Right ventricle myocardium superior (tissue), 1 donor: ENCODE data around the gene SEPTIN8. TPM values are rescaled to one million over a fixed set of nuclear protein-coding genes. Genes with fewer than 3 reads are reported as not detected.

Experiments used
- ATAC-seq: fragments of 200-7000 bp; cut with Tn5 transposase; one replicate; pipeline ENCODE4 v1.9.1; 2020; ENCODE audit warnings: mild to moderate bottlenecking; ENCODE audit not compliant: poor library complexity
- DNase-seq: peaks from one replicate; pipeline ENCODE4 v3.0.0-alpha.2; 2020
- intact Hi-C: fragments of 100-400 bp; cut with DNase I; formaldehyde crosslinking; loops from one replicate; pipeline ENCODE4 v1.11.2; 2022
- long read RNA-seq: library from polyadenylated mRNA; unstranded; transcript quantifications from one replicate; pipeline ENCODE4 v2.0.0, GENCODE V29; 2021
- total RNA-seq: library from RNA; stranded (reverse); fragmentation: NEBNext Ultra II Directional; extraction: Animal tissue kit (Norgen Biotek cat#: 25700); gene quantifications from one replicate; pipeline ENCODE4 v1.2.1, GENCODE V29; 2021
- donor health status: DM: no; HTN: yes; CAD: no; lungs with severe emphysema.

Gene SEPTIN8, protein sequence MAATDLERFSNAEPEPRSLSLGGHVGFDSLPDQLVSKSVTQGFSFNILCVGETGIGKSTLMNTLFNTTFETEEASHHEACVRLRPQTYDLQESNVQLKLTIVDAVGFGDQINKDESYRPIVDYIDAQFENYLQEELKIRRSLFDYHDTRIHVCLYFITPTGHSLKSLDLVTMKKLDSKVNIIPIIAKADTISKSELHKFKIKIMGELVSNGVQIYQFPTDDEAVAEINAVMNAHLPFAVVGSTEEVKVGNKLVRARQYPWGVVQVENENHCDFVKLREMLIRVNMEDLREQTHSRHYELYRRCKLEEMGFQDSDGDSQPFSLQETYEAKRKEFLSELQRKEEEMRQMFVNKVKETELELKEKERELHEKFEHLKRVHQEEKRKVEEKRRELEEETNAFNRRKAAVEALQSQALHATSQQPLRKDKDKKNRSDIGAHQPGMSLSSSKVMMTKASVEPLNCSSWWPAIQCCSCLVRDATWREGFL
- total RNA-seq: 26.3 TPM
- long read RNA-seq, full-length matches to known transcripts: 32 of 62 reads
- long read RNA-seq, partial matches to known transcripts: 6 of 62 reads
- long read RNA-seq, other reads (novel, unspliced or antisense): 24 of 62 reads

DNA sequence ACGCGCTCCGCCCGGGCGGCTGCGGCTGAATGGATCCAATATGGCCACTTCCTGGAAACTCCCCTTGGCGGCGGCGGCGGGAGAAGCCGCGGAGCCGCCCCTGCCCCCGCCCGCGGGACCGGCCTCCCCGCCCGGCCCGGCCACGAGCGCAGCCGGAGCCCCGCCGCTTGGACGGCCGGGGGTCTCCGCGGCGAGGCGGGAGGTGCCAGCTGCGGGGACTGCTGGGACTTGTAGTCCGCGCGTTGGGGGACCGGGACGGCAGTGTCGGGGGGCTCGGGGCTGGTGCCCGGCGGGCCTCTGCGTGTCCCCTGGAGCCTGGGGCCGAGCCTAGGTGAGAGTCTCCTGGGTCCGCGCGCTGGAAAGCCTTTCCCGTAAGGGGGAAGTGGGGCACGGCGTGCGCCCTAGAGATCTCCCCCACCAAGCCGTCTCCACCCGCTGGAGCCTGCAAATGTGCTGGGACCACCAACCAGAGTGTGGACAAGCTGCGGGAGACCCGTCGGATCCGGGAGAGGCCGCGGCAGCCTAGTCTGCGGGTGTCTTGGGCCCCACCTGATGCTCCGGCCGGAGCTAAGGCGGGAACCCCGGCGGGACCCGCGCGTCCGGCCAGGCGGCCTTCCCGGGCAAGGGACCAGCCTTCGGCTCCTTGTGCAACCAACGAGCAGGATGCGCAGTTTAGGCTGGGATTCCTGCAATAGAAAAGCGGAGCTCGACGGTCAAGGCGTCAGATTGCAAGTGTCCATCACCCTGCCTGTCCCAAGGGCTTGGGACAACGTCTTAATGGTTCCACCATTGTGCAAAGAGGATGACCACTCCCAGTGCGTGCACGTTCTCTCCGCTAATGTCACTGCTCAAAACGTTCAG, at the start of gene SEPTIN8:
TSS of gene SEPTIN8 (minus strand) at position 31 of the 861 bp plus-strand sequence. CDS start 102 bp downstream, outside the sequence.
- intact Hi-C loops: no loop called here
- DNase-seq (peak; percentile 73), ATAC-seq (peak; percentile 68)

DNA sequence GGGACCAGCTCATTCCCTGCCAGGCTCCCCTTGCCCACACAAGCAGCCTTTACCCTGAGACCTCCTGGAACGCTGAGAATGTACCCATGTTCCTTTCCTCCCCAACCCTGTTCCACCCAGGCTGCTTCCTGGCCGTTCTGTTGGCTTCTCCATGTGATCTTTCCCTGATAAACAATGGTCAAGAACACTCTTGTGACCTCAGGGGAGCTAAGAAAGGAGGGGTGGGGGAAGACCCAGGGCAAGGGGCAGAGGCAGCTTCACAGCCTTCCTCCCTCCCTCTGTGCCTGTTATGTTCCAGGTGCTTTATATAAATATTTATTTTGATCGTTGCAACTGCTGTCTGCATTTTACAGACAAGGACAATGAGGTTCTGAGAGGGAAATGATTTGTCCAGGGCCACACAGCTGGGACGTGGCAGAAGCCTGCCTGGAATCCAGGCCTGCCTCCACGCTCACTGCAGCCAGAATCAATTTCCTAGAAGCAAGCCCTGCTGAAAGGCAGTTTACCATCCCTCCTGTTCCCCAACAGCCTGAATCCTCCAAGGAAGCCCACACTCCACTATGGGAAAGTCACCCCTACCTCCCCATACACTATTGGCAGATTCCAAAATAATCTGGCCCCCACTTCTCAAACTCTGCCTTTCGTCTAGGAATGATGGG, 49.5 kb upstream of the SEPTIN8 start:
- ATAC-seq: no peak
- intact Hi-C loops: loop anchor here (10.0 kb wide), 1 partner anchor 322 kb away; no protein-coding TSS in a partner anchor
- no peak for DNase-seq

DNA sequence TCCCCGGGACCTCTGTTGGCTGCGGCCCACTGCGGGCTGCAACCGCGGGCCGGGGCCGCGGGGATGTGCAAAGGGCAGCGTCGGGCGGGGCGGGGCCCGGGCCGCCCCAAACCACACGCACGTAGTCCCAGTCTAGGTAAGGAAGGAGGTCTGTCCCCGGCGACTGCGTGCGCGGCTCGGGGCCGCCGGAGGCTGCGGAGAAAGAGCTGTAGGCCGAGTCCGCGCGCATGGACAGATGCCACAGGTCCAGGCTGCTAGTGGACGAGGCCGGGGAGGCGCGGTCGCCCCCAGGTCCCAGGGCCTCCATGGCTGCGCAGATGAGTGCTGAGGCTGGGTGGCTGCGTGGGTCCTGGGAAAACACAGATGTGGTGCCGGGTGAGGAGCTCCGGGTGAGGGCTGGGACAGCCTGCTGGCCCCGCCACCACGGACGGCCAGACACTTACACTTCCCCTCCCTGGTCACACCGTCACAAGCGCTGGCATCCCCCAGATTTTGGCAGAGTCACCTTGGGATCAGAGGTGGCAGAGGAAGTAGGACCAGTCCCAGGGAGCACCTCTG, 48.9 kb upstream of the SEPTIN8 start:
- ATAC-seq (no peak), DNase-seq (no peak)
- intact Hi-C loops: loop anchor here (10.0 kb wide), 1 partner anchor 321 kb away; no protein-coding TSS in a partner anchor

DNA sequence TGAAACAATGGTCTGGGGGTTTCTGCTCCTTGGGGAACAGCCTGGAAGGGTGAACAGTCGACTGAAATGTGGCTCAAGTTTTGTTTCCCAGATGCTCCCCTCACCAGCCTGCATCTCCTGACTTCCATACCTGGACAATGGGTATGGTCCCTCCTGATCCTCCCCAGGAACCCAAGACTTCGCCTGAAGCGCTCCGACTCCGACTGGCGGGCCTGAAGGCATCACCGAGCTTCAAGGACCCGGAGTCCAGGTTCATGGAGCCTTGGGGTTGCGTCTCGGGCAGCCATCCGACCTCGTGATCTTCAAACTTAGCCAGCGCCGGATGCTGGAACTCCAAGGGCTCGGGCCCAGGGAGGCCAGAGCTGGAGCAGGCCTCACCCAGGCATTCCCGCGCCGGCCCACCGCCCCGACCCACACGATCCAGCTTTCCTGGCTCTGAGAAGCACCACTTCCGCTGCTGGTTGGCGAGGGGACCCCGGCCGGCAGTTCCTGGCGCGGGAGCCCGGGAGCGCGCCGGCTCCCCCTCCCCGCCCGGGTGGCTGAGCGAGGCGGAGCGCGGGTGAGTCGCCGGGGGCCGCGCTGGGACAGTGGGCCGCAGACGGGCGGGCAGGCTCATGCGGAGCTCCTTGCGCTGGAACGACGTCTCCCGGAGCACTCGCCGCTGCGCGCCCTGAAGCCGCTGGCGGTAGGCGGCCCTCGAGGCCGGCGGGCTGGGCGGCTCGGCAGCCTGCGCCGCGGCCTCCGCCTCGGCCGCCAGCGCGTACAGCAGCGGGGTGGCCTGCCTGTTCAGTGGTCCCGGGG, 48.2 kb upstream of the SEPTIN8 start:
- ATAC-seq (no peak), DNase-seq (no peak)
- intact Hi-C loops: loop anchor here (10.0 kb wide), 1 partner anchor 320 kb away; no protein-coding TSS in a partner anchor

DNA sequence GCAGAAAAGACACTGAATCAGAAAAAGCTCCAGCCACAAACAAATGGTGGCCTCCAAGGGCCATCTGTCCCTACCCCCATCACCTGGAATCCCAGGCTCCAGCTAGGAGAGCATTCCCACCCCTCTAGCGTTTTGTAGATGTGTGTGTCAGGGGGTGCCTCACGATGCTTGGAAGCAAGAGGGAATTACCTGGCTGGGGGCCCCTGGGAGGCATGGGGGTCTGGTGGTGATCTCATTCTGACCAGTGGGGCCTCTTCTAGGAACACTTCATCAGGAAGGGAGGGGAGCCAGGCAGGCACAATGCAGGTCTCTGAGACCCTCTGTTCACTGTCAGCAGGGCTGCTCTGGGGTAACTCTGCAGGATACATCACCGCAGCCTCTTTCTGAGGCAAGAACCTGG, 47.4 kb upstream of the SEPTIN8 start:
- ATAC-seq (no peak), DNase-seq (no peak)
- intact Hi-C loops: loop anchor here (10.0 kb wide), 1 partner anchor 320 kb away; no protein-coding TSS in a partner anchor

DNA sequence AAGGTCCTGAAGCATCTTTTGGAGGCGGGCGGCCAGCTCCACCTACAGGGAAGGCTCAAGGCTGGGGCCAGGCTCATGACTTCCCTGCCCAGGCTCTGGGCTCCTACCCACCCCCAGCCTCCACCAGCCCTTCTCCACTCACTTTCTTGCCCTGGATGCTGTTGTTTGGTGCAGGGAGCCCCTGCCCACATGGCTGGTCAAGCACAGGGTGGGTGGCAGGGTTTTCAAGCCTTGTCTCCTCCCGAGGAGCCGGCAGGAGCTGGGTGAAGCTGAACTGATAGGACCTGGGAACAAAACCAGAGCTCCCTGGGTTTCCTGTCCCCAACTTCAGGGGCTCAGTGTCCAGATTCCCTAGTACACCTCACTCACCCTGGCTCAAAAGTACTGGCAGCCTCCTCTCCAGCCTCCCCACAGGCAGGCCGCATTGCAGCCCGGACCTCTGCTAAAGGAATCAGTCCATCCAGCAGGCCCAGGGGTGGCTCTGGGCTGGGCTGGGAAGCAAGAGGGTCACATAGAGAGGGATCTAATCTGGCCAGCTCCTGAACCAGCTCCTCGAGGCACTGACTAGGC, 46.5 kb upstream of the SEPTIN8 start:
- DNase-seq: no peak
- intact Hi-C loops: loop anchor here (10.0 kb wide), 1 partner anchor 319 kb away; no protein-coding TSS in a partner anchor
- ATAC-seq: no peak

DNA sequence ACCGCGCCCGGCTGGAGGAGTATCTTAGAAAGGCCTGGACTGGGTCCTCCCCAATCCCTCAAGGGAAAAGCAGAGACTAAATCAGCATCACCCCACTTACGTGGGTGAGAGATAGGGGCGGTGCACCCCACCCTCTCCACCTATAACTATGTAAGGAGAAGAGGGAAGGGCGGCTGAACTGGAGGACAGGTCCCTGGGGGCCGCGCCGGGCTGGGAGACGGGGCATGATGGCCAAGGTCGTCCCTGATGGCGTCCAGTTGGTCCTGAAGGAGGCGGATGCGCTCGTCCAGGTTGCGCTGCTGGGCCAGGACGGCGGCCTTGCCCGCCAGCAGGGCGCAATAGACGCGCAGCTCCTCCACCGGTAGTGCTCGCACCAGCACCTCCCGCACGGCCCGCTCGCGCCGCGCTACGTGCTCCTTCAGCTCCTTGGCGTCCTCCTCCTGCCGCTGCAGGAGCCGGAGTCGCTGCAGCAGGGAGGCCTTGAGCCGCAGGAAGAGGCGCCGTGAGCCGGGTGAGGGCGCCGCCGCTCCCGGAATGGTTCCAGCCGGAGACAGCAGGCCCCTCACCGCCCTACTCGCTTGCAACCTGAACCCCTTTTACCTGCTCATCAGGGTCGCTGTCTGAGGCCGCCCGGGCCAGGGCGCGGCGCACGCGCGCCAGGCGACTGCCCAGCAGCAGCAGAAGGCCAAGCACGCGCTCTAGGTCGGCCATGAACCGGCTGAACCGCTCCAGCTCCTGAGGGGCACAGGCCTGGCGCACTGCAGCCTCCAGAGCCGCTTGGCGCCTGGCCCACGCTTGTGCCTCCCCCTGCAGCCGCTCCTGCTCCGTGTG, 45.8 kb upstream of the SEPTIN8 start:
- intact Hi-C loops: loop anchor here (10.0 kb wide), 1 partner anchor 318 kb away; no protein-coding TSS in a partner anchor
- no peak for DNase-seq
- peak; percentile 13 for ATAC-seq

DNA sequence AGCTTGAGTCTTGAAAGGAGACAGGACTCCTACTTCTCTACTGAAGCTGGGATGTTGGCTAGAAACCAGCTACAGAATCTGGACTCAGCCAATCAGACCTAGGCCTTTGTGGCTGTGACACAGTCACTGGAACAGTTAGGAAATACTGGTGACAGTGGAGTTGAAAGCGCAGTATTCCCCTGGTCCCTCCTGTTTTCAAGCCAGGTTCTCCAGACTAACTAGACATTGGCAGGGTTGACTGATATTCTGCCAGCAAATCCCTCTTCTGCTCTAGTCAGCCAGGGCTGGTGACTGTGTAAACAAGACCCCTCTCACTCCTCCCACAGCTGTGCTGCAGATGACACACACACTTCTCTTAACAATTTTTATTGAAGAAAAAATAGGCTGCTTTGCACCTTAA, 44.8 kb upstream of the SEPTIN8 start:
- ATAC-seq: peak; percentile 32
- no peak for DNase-seq
- intact Hi-C loops: loop anchor here (10.0 kb wide), 1 partner anchor 317 kb away; no protein-coding TSS in a partner anchor

DNA sequence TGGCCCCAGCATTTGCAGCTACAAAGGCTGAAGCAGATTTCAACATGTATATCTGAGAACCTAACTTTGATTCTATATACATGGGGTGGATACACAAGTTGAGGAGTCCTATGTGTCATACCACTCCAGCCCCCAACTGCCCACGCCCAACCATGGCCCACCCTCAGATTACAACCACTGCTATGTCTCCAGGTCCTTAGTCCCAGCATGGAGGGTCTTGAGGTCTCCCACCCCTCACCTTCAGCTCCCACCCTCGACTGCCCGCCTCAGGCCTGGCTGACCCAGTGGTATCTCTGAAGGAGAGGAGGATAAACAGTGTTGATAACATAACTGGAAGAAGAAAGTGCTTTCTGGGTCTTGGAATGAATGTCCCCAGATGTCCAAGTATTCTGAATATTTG, 44.3 kb upstream of the SEPTIN8 start:
- intact Hi-C loops: loop anchor here (10.0 kb wide), 1 partner anchor 317 kb away; no protein-coding TSS in a partner anchor
- ATAC-seq: no peak

DNA sequence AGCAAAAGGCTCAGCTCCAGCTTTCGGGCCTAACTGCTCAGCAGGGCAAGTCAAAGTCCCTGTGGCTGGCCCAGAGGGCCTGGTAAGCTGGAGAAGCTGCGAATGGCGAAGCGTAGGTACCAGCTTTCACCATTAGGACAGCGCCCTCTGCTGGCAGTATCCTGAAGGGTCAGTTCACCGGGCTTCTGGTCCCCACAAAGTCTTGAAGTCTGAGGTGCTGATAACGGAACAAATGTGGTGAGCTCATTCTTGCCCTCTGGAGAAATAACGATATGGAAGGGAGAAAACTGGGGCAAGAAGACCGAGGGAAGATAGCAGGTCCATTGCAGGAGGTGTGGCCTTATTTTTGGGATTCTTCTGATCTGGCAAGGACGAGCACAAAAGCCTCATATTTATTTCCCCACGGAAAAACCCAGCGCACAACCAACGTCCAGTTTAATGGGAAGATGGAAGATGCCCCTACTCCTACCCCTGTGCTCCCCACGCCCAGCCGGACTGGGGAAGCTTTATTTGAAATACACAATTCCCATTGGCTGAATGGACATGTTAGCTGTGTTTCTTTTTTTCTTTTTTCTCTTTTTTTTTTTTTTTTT, 43.2 kb upstream of the SEPTIN8 start:
- DNase-seq (peak; percentile 93), ATAC-seq (peak; percentile 88)
- intact Hi-C loops: loop anchor here (10.0 kb wide), 1 partner anchor 315 kb away; no protein-coding TSS in a partner anchor

More for the DNA sequence above, 44.3 kb upstream of the SEPTIN8 start:
- no peak for DNase-seq

DNA sequence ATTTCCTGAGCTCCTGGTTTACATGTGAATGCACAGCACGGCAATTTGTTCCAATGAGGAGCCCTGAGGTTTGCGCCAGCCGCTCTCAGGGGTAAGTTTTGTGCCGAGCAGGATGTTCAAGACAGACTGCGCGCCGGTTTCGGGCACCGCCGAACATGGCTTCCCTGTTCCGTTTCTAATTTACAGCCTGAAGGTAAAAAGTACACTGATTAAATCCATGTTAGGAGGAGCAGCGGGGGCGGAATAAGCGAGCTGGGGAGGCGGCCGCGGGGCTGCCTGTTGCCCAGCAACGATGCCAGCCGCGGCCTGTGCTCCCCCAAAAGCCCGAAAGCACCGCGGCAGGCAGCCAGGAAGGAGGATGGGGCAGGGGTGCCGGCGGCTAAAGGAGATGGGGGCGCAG, 42.4 kb upstream of the SEPTIN8 start:
- no peak for DNase-seq
- intact Hi-C loops: loop anchor here (10.0 kb wide), 1 partner anchor 435 kb away; no protein-coding TSS in a partner anchor
- ATAC-seq: no peak

DNA sequence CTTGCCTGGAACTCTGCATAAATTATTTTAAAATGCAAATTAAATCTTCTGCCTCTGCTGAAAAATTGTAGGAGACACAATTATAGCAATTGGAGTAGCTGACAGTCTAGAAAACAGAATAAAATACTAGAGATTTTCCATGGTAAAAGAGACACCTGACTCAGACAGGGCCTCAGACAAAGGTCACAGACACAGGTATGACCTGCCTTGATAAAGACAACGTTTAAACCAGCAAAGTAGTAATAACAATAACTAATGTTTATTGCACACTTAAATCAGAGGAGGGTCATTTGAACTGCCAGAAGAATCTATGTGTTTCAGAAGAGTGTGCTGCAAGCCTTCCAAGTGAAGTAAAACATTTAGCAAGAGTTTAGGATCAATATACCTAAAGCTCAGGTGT, 40.0 kb upstream of the SEPTIN8 start:
- ATAC-seq (no peak), DNase-seq (no peak)
- intact Hi-C loops: loop anchor here (10.0 kb wide), 1 partner anchor 432 kb away; no protein-coding TSS in a partner anchor

DNA sequence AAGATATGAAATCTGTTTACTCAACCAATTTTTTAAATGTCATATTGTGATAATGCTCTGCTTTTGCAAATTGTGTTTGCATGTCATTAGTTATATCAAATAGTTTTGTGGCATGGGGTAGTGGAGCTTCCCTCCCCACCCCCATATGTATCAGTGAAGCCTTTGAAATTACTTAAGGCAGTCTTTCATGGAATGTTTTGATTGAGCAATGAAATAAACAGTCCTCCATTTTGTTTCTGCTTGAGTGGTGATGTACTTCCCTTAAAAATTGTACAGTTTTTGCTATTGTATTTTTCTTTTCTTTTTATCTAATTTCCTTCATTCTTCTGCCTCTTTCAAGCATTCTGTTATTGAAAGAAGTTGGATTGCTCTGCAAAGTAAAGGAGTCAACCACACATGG, 39.5 kb upstream of the SEPTIN8 start:
- ATAC-seq: no peak
- DNase-seq: no peak
- intact Hi-C loops: loop anchor here (10.0 kb wide), 1 partner anchor 432 kb away; no protein-coding TSS in a partner anchor

DNA sequence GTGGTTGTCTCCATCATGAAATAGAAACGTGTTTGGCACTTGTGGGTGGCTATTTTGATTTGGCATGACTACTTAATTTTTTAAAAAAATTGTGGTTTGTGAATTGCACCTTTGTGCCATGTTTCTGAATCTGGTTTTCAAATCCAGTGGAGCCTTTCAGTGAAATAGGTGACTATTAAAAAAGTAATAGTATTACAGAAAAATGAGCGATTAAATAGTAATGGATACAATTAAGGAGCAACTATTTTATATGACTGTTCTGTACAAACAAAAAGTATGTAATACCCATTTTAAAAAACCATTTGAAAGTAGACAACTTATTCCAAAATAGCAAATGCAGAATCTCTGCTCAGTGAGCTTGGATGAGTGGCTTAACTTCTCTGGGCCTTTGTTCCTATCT, 39.0 kb upstream of the SEPTIN8 start:
- intact Hi-C loops: loop anchor here (10.0 kb wide), 1 partner anchor 431 kb away; no protein-coding TSS in a partner anchor
- no peak for ATAC-seq

DNA sequence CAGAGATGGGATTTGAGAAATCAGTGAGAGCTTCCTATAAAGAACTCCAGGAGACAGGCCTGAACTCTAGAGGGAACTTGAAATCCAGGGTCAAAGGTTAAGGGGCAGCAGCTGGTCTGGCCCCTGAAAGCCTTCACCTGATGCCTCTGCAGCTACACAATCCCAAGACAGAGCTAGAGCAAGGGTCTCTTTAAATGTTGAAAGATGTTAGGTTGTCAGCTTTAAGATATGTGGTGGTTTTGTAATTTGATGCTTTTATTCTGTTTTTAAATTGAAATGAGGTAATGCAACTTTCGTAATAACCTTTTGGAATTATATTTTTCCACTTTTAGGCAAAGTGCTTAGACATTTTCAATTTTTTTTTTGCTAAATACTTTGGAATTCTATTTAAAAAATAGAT, 38.4 kb upstream of the SEPTIN8 start:
- ATAC-seq (no peak), DNase-seq (no peak)
- intact Hi-C loops: loop anchor here (10.0 kb wide), 1 partner anchor 431 kb away; no protein-coding TSS in a partner anchor

More for the DNA sequence above, 39.0 kb upstream of the SEPTIN8 start:
- DNase-seq: no peak
